ENCODE measurements around the gene SORBS1. TPM values are rescaled to one million over a fixed set of nuclear protein-coding genes. Genes with fewer than 3 reads are reported as not detected.

SORBS1 gene
- total RNA-seq, 1 donor from 2014 or later: 28.2 TPM

GRCh38 chr10:95531058-95531809 is 29.9 kb downstream of the SORBS1 start:
- TF ChIP-seq CTCF (conservative IDR thresholded peaks at IDR 0.05): no peak
- H3K4me1 Mint-ChIP-seq (ENCODE audit: unreplicated experiment): peaks cover 53% of the 10 kb centered on the region
- no peaks in the 10 kb centered on the region for H3K36me3 Mint-ChIP-seq
- H3K9me3 Mint-ChIP-seq: no peaks in the 10 kb centered on the region
- H3K4me3 Mint-ChIP-seq: no peak overlapping the region
- no peaks in the 10 kb centered on the region for H3K27me3 Mint-ChIP-seq
- DNase-seq (ENCODE audit: extremely low spot score, unreplicated experiment): no peak
- peak overlapping the region; percentile 31 for H3K27ac Mint-ChIP-seq

- no peak for TF ChIP-seq CTCF (conservative IDR thresholded peaks at IDR 0.05)
- no peaks in the 10 kb centered on the region for H3K9me3 Mint-ChIP-seq
- peak overlapping the region; percentile 31 for H3K27ac Mint-ChIP-seq
- H3K36me3 Mint-ChIP-seq: no peaks in the 10 kb centered on the region
- peaks cover 46% of the 10 kb centered on the region for H3K4me1 Mint-ChIP-seq (ENCODE audit: unreplicated experiment)
- DNase-seq (ENCODE audit: extremely low spot score, unreplicated experiment): no peak
- no peaks in the 10 kb centered on the region for H3K27me3 Mint-ChIP-seq
- no peak overlapping the region for H3K4me3 Mint-ChIP-seq
Measured at GRCh38 chr10:95530561-95530960, 30.6 kb downstream of the SORBS1 start.

- Mint-ChIP-seq H3K27me3 (no peaks in the 10 kb centered on the region), H3K36me3 (no peaks in the 10 kb centered on the region), H3K4me1 (ENCODE audit: unreplicated experiment) (peaks cover 41% of the 10 kb centered on the region), H3K9me3 (no peaks in the 10 kb centered on the region), H3K4me3 (peak overlapping the region; percentile 16), H3K27ac (peak overlapping the region; percentile 31)
- no peak for TF ChIP-seq CTCF (conservative IDR thresholded peaks at IDR 0.05)
- DNase-seq (ENCODE audit: extremely low spot score, unreplicated experiment): no peak
Measured at GRCh38 chr10:95530029-95530428, 31.1 kb downstream of the SORBS1 start.

GRCh38 chr10:95526044-95526443 is 35.1 kb downstream of the SORBS1 start:
- Mint-ChIP-seq H3K9me3 (no peaks in the 10 kb centered on the region), H3K4me1 (ENCODE audit: unreplicated experiment) (peaks cover 22% of the 10 kb centered on the region), H3K4me3 (no peak overlapping the region), H3K27ac (no peak overlapping the region), H3K36me3 (no peaks in the 10 kb centered on the region), H3K27me3 (no peaks in the 10 kb centered on the region)
- DNase-seq (ENCODE audit: extremely low spot score, unreplicated experiment): no peak
- TF ChIP-seq CTCF (conservative IDR thresholded peaks at IDR 0.05): no peak

GRCh38 chr10:95525033-95525418 is 36.1 kb downstream of the SORBS1 start:
- no peak for TF ChIP-seq CTCF (conservative IDR thresholded peaks at IDR 0.05)

More at GRCh38 chr10:95525033-95525418, 36.1 kb downstream of the SORBS1 start:
- Mint-ChIP-seq H3K4me3 (no peak overlapping the region), H3K9me3 (no peaks in the 10 kb centered on the region), H3K27ac (no peak overlapping the region), H3K27me3 (no peaks in the 10 kb centered on the region), H3K4me1 (ENCODE audit: unreplicated experiment) (peaks cover 12% of the 10 kb centered on the region), H3K36me3 (no peaks in the 10 kb centered on the region)
- DNase-seq (ENCODE audit: extremely low spot score, unreplicated experiment): no peak

Measured in type B pancreatic cell (in vitro differentiated cells).